Measurements from ENCODE around the gene POU3F3. TPM values are rescaled to one million over a fixed set of nuclear protein-coding genes. Genes with fewer than 3 reads are reported as not detected.
A peak's percentile ranks its signal among the peaks of the same experiment; 100 is the strongest.

POU3F3 gene
- total RNA-seq, 1 experiment from 2014 or later: not detected

- no peak for TF ChIP-seq CTCF (IDR thresholded peaks at IDR 0.05; ENCODE audit: unreplicated experiment)
- CTCF ChIA-PET: no interaction called here
Measured at GRCh38 chr2:104851291-104852089, 2.4 kb upstream of the POU3F3 start.

DNA sequence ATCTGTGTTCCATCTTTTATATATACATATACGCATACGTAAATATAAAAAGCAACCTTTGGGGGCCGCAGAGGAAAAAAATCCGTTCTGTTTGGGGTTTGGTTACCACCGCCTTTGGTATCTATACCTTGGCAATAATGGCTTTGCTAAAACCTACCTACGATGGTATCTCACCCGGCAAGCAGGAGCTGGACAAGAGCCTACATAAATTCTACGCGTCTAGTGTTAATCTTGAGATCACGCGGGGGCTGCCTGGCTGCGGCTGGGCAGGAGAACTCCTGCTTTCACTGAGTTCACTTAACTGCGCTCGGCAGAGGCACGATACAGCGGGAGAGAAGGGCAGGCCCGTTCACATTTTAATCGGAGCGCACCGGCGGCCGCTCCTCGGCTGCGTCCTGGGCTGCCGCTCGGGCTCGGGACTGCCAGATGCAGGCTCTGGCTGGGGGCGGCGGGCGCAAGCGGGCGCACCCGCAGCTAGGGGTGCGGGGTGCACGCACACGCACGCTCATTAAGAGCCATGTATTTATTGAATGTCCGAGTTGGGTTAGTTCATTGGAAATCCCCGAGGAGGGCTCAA, 1.7 kb upstream of the POU3F3 start:
- H3K27ac Mint-ChIP-seq (ENCODE audit: unreplicated experiment): no peak overlapping the region
- peaks cover 6% of the 10 kb centered on the region for H3K9me3 Mint-ChIP-seq (ENCODE audit: low read depth, unreplicated experiment)
- H3K27me3 Mint-ChIP-seq (ENCODE audit: unreplicated experiment): peaks cover 78% of the 10 kb centered on the region
- CTCF ChIA-PET: no interaction called here
- TF ChIP-seq CTCF (IDR thresholded peaks at IDR 0.05; ENCODE audit: unreplicated experiment): no peak
- H3K4me3 Mint-ChIP-seq (ENCODE audit: low read depth, unreplicated experiment): peak overlapping the region; percentile 67
- no TSS peak for BruUV-seq (replicated peaks)
- no peak for DNase-seq
- H3K4me1 Mint-ChIP-seq (ENCODE audit: low read depth, unreplicated experiment): peaks cover 18% of the 10 kb centered on the region
- H3K36me3 Mint-ChIP-seq (ENCODE audit: insufficient read depth, unreplicated experiment): peaks cover 5% of the 10 kb centered on the region
- intact Hi-C loops (cut with micrococcal nuclease; ENCODE audit: unreplicated experiment): no loop called here

More at GRCh38 chr2:104851291-104852089, 2.4 kb upstream of the POU3F3 start:
- intact Hi-C loops (cut with micrococcal nuclease; ENCODE audit: unreplicated experiment): no loop called here
- BruUV-seq (replicated peaks): no TSS peak
- Mint-ChIP-seq H3K4me3 (ENCODE audit: low read depth, unreplicated experiment) (peak overlapping the region; percentile 67), H3K4me1 (ENCODE audit: low read depth, unreplicated experiment) (peaks cover 18% of the 10 kb centered on the region), H3K27me3 (ENCODE audit: unreplicated experiment) (peaks cover 85% of the 10 kb centered on the region), H3K9me3 (ENCODE audit: low read depth, unreplicated experiment) (peaks cover 6% of the 10 kb centered on the region), H3K36me3 (ENCODE audit: insufficient read depth, unreplicated experiment) (peaks cover 5% of the 10 kb centered on the region), H3K27ac (ENCODE audit: unreplicated experiment) (no peak overlapping the region)
- DNase-seq: no peak

DNA sequence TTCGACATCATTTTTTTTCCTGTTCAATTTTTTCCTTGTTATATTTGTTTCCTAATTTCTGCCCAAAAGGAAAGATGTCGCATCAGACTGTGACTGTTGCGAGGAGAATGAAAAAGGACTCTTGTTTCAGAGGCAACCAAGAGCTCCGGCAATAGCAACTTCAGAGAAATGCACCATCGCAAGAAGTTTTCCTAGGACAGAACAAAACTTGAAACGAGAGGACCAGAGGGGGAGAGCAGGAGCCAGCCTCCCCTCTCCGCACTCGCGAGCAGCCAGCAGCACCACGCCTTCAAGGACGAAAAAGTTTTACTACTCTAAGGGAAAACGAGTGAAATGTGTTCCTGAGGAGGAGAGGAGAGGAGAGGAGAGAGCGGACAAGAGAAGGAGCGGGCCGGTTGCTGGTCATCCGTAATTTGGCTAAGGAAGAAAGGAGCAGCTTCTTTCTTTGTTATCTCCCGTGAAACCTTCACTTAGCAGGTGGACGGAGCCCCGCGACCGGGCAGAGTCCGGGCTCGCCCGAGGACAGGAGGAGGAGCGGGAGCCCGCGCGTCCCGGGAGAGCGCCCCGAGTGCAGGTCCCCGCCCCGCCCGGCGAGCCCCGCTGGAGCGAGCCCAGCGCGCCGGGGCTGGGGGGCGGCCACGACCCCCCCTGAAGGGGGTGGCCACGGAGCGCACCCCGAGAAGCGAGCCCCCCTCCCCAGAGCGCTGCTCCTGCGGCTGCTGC, 744 bp downstream of the POU3F3 start:
- H3K27me3 Mint-ChIP-seq (ENCODE audit: unreplicated experiment): peaks cover 62% of the 10 kb centered on the region
- intact Hi-C loops (cut with micrococcal nuclease; ENCODE audit: unreplicated experiment): no loop called here
- H3K36me3 Mint-ChIP-seq (ENCODE audit: insufficient read depth, unreplicated experiment): peaks cover 5% of the 10 kb centered on the region
- no peak for TF ChIP-seq CTCF (IDR thresholded peaks at IDR 0.05; ENCODE audit: unreplicated experiment)
- CTCF ChIA-PET: no interaction called here
- no peak overlapping the region for H3K4me3 Mint-ChIP-seq (ENCODE audit: low read depth, unreplicated experiment)
- peaks cover 6% of the 10 kb centered on the region for H3K9me3 Mint-ChIP-seq (ENCODE audit: low read depth, unreplicated experiment)
- no peak overlapping the region for H3K27ac Mint-ChIP-seq (ENCODE audit: unreplicated experiment)
- H3K4me1 Mint-ChIP-seq (ENCODE audit: low read depth, unreplicated experiment): peaks cover 18% of the 10 kb centered on the region
- no TSS peak for BruUV-seq (replicated peaks)
- no peak for DNase-seq

- H3K27me3 Mint-ChIP-seq (ENCODE audit: unreplicated experiment): peaks cover 59% of the 10 kb centered on the region
- intact Hi-C loops (cut with micrococcal nuclease; ENCODE audit: unreplicated experiment): no loop called here
- no peak overlapping the region for H3K27ac Mint-ChIP-seq (ENCODE audit: unreplicated experiment)
- peaks cover 18% of the 10 kb centered on the region for H3K4me1 Mint-ChIP-seq (ENCODE audit: low read depth, unreplicated experiment)
- no peak for DNase-seq
- H3K36me3 Mint-ChIP-seq (ENCODE audit: insufficient read depth, unreplicated experiment): peaks cover 5% of the 10 kb centered on the region
- CTCF ChIA-PET: no interaction called here
- no peak for TF ChIP-seq CTCF (IDR thresholded peaks at IDR 0.05; ENCODE audit: unreplicated experiment)
- H3K4me3 Mint-ChIP-seq (ENCODE audit: low read depth, unreplicated experiment): no peak overlapping the region
- BruUV-seq (replicated peaks): no TSS peak
- H3K9me3 Mint-ChIP-seq (ENCODE audit: low read depth, unreplicated experiment): peaks cover 6% of the 10 kb centered on the region
Measured at GRCh38 chr2:104855221-104856085, 1.5 kb downstream of the POU3F3 start.

Measured in Calu3 (cell line).